BLaER1 treated with 17β-estradiol and CSF1 and Interleukin-3, amounts not matched to agents 10 nM and 100 nM (cell line): ENCODE data around the gene GSTCD.

Source experiments
- H3K27ac ChIP-seq, 11 experiments: shearing (Covaris generic); formaldehyde crosslinking; 2 replicates each; pipeline ENCODE4 v1.8.1; 2022
- H3K27me3 ChIP-seq, 11 experiments: shearing (Covaris generic); formaldehyde crosslinking; 2 replicates each; pipeline ENCODE4 v1.8.1; 2022
- H3K36me3 ChIP-seq, 11 experiments: shearing (Covaris generic); formaldehyde crosslinking; 2 replicates each; pipeline ENCODE4 v1.8.1; 2022
- H3K4me1 ChIP-seq, 10 experiments: shearing (Covaris generic); formaldehyde crosslinking; 2 replicates each; pipeline ENCODE4 v1.8.1; 2022
- H3K4me2 ChIP-seq, 11 experiments: shearing (Covaris generic); formaldehyde crosslinking; 2 replicates each; pipeline ENCODE4 v1.8.1; 2022
- H3K4me3 ChIP-seq, 10 experiments: shearing (Covaris generic); formaldehyde crosslinking; 2 replicates each; pipeline ENCODE4 v1.8.1; 2022
- H3K9ac ChIP-seq, 11 experiments: shearing (Covaris generic); formaldehyde crosslinking; 2 replicates each; pipeline ENCODE4 v1.8.1; 2022
- H3K9me3 ChIP-seq, 11 experiments: shearing (Covaris generic); formaldehyde crosslinking; replicated peaks in 1 of 11; 2 replicates each; pipeline ENCODE4 v1.8.1; 2022
- H4K20me1 ChIP-seq, 11 experiments: shearing (Covaris generic); formaldehyde crosslinking; 2 replicates each; pipeline ENCODE4 v1.8.1; 2022
- Cebpa-rat ChIP-seq, 11 experiments: shearing (Covaris generic); IDR thresholded peaks; 2 replicates each; pipeline ENCODE4 v1.8.1; 2022

The GSTCD gene

DNA sequence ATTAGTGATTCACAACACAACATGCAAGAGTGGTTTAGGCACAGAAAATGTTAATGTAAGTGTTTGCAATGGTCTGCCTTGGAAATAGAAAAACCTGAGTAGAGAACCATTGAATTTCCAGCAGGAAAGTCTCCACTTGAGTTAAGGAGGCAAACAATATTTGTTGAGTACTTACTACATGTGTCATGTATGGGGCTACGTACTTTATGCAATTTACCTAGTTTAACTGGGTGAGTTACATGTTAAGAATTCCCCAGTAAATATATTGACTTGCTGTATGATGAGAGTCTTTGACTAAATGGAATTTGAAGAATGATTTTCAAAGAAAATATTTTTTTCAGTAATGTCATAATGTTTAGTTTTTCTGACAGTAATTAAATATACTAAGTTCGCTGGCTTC lies 178.9 kb downstream of the GSTCD start:
- Histone ChIP-seq H3K27me3 (no peaks in the 10 kb centered on the region), H4K20me1 (no peaks in the 10 kb centered on the region), H3K9me3 (peaks cover 0 to 7% (median 0%) of the 10 kb centered on the region in 11 experiments; a peak in 1 of 22 replicates), H3K9ac (no peak overlapping the region), H3K4me3 (no peak overlapping the region), H3K36me3 (no peaks in the 10 kb centered on the region), H3K27ac (no peak overlapping the region), H3K4me1 (no peaks in the 10 kb centered on the region), H3K4me2 (no peak overlapping the region)
- TF ChIP-seq Cebpa-rat (IDR thresholded peaks at IDR 0.05): no peak

DNA sequence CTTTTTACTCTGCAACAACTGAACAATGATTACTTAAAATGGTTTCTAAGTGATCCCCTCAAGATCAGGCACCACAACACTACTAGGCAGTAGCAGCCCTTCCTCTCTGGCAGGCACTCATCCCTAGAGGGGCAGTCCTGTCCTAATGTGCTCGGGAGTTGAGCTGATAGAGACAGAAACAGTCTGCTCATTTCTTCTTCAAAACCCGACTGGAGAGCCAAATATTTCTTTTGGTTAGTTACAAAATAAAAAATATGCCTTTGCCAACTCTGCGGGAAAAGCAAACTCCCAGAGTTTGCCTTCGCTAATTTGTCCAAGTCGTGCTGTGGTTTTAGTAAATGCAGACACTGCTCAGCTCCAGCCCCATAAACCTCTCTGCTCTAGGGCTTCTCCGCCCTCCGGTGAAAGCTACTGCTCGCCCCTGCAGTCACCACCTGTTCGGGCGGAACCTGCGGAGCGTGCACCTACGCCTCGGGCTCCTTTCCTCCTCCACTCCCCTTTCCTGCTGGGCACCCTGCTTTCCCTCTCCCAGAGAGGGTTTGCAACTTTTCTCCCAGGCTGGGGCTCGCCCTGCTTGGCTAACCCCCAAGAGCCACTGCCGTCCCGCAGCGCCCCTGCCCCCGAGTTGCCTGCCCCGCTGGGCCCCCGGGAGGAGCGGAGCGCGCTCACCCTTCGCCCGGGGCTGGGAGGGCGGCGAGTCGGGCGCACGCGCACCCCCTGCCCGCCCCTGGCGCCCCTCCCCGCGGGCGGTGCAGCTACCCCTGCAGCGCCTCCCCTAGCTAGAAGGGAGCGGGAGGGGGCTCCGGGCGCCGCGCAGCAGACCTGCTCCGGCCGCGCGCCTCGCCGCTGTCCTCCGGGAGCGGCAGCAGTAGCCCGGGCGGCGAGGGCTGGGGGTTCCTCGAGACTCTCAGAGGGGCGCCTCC lies 186.3 kb downstream of the GSTCD start, which contains the start of gene NPNT:
Gene NPNT, plus strand, starts transcription at position 812 of the 923 bp plus-strand sequence. CDS start 182 bp downstream, outside the sequence.
- no peaks in the 10 kb centered on the region for H4K20me1 ChIP-seq
- H3K4me2 ChIP-seq: no peak within 1 kb of the TSS
- no peaks in the 10 kb centered on the region for H3K4me1 ChIP-seq
- H3K27ac ChIP-seq: no peak within 1 kb of the TSS
- peaks cover 19 to 25% (median 20%) of the 10 kb centered on the region in 11 experiments for H3K9me3 ChIP-seq
- no peaks in the 10 kb centered on the region for H3K27me3 ChIP-seq
- no peaks in the 10 kb centered on the region; a peak in 1 of 22 replicates for H3K36me3 ChIP-seq
- H3K4me3 ChIP-seq: no peak within 1 kb of the TSS
- no peak within 1 kb of the TSS for H3K9ac ChIP-seq
- TF ChIP-seq Cebpa-rat (IDR thresholded peaks at IDR 0.05): no peak

DNA sequence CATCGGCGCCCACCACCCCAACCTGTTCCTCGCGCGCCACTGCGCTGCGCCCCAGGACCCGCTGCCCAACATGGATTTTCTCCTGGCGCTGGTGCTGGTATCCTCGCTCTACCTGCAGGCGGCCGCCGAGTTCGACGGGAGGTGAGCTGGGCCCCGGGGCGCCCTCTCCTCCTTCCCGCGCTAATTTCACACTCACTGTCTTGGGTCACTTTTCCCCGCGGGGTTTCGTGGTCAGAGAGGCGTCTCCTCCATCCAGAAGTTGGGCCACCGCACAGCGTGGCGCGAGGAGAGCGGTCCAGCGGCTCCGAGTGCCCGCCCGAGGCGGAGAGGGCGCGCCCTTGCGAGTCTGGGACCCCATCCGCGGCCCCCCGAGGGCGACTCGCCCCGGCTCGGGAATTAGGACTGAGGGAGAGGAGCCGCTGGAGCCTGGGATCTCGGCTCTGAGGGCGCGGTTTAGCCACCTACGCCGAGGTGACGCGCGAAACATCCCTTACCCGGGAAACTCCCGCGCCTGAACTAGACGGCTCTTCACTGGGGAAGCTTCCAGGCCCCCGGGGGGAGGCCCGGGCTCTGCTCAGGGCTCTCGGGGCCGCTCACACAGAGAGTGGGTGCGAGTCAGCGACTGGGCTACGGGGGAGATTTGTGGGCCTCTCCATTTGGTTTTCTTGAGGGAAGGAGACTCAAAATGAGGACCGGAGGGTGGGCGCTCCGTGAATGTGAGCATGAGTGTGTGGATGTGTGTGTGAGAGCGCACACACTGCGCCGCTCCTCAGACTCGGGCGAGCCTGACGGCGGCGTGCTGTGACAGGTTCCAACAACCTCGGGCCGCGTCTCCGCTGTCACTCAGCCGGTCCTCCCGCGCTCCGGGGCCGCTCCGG lies 187.2 kb downstream of the GSTCD start:
- no peak overlapping the region for H3K4me2 ChIP-seq
- TF ChIP-seq Cebpa-rat (IDR thresholded peaks at IDR 0.05): no peak
- H3K27ac ChIP-seq: no peak overlapping the region
- no peaks in the 10 kb centered on the region for H3K4me1 ChIP-seq
- H3K36me3 ChIP-seq: no peaks in the 10 kb centered on the region; a peak in 1 of 22 replicates
- H3K4me3 ChIP-seq: no peak overlapping the region
- peaks cover 19 to 25% (median 20%) of the 10 kb centered on the region in 11 experiments for H3K9me3 ChIP-seq
- H3K27me3 ChIP-seq: no peaks in the 10 kb centered on the region
- H3K9ac ChIP-seq: no peak overlapping the region
- H4K20me1 ChIP-seq: no peaks in the 10 kb centered on the region

DNA sequence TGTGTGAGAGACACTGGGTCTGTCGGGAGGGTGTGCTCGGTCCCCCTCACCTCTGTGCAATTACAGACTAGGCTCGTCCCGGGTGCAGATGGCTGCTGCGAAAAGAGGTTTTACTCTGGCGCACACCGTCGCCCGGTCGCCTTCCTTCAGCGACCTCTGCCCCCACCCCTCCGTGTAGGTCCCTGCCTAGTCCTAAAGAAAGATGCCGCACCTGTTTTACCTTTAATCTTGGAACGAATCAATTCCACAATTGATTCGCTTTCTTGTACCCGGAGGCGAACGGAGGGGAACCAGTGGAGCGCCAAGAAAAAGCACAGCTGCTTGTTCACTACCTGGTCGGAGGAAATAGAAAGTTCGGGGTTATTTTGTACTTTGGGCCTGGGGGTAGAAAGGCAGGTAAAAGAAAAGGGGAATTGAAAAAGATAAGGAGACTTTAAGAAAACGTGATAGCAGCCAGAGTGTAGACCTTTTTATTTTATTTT lies 187.9 kb downstream of the GSTCD start:
- Histone ChIP-seq H3K27me3 (no peaks in the 10 kb centered on the region), H3K9ac (no peak overlapping the region), H3K4me2 (no peak overlapping the region), H3K4me1 (no peaks in the 10 kb centered on the region), H3K27ac (no peak overlapping the region), H3K36me3 (no peaks in the 10 kb centered on the region; a peak in 1 of 22 replicates), H3K9me3 (peaks cover 19 to 25% (median 20%) of the 10 kb centered on the region in 11 experiments), H4K20me1 (no peaks in the 10 kb centered on the region), H3K4me3 (no peak overlapping the region)
- no peak for TF ChIP-seq Cebpa-rat (IDR thresholded peaks at IDR 0.05)
